ENCODE results near the gene PRTFDC1. TPM values are rescaled to one million over a fixed set of nuclear protein-coding genes. Genes with fewer than 3 reads are reported as not detected.

Gene PRTFDC1
- total and polyA plus RNA-seq, 3 experiments from 2014 or later = 1.3 to 1.6 (median 1.5) TPM

DNA sequence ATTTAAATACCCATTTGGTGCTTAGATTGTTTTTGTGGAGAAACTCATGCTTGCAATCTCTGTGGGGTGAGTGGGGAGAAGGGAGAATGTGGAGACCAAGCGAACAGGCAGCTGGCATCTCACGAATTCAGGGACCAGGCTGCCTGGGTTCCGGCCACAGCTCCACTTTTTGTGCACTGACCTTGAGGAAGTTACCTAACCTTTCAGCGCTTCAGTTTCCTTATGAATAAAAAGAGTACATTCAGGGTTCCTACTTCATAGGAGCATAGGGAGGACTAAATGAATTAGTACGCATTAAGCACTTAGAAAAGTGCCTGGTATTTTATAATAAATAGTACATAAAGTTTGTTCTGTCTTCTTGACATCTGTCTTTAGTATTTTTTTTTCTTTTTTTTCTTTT is 72.5 kb downstream of the PRTFDC1 start:
- H3K36me3 Mint-ChIP-seq = peaks cover 2 to 15% (median 3%) of the 10 kb centered on the region in 3 donors
- DNase-seq = no peak
- Histone ChIP-seq H3K4me1 (ENCODE audit: insufficient read depth, low read length) (peaks cover 43% of the 10 kb centered on the region), H3K36me3 (ENCODE audit: insufficient read depth, low read length) (no peaks in the 10 kb centered on the region), H3K4me3 (ENCODE audit: low read length) (no peak overlapping the region), H3K27me3 (ENCODE audit: insufficient read depth, low read length, poor library complexity, severe bottlenecking) (no peaks in the 10 kb centered on the region), H3K9me3 (ENCODE audit: low read length) (no peaks in the 10 kb centered on the region), H3K27ac (ENCODE audit: low read depth, low read length) (no peak overlapping the region)
- ChIA-PET CTCF (interaction anchor here (1.1 kb wide), 1 partner anchor 32 kb away, joined by 3 read pairs; no protein-coding TSS in a partner anchor), POLR2A (no interaction called here)
- no peak overlapping the region for H3K4me3 Mint-ChIP-seq
- peaks cover 2 to 6% (median 4%) of the 10 kb centered on the region in 5 donors for H3K9me3 Mint-ChIP-seq
- peak overlapping the region in 2 of 8 donors; percentile 11 to 29 for H3K27ac Mint-ChIP-seq
- peaks cover 28 to 45% (median 44%) of the 10 kb centered on the region in 3 donors for H3K4me1 Mint-ChIP-seq
- H3K27me3 Mint-ChIP-seq = no peaks in the 10 kb centered on the region

DNA sequence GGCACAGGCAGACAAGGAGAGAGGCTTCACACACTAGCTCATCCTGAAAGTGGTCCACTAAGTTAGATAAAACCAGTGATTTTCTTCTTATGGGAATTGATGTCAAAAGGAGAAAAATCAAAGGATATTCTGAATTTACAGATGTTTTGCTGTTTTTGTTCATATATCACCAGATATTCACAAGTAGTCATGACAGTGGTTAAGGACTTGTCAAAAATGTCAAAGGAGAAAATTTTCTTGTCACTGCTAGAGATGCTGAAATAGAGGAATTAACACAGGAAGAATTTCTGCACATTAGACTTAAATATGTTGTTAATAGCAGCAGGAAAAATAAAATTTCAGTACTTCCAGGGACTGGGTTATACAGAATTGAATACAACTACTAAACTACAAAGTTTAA is 78.3 kb downstream of the PRTFDC1 start:
- Mint-ChIP-seq H3K4me3 (no peak overlapping the region), H3K36me3 (peaks cover 0 to 13% (median 3%) of the 10 kb centered on the region in 3 donors), H3K27me3 (no peaks in the 10 kb centered on the region), H3K4me1 (peaks cover 17 to 26% (median 21%) of the 10 kb centered on the region in 3 donors), H3K27ac (peak overlapping the region in 3 of 8 donors; percentile 6 to 35 (median 22)), H3K9me3 (peaks cover 2 to 9% (median 6%) of the 10 kb centered on the region in 5 donors)
- H3K4me3 ChIP-seq (ENCODE audit: low read length) = no peak overlapping the region
- CTCF ChIA-PET = interaction anchor here (1.6 kb wide), 1 partner anchor 8 kb away, joined by 6 read pairs; no protein-coding TSS in a partner anchor
- POLR2A ChIA-PET = no interaction called here
- H3K4me1 ChIP-seq (ENCODE audit: insufficient read depth, low read length) = peaks cover 4% of the 10 kb centered on the region
- no peaks in the 10 kb centered on the region for H3K27me3 ChIP-seq (ENCODE audit: insufficient read depth, low read length, poor library complexity, severe bottlenecking)
- H3K36me3 ChIP-seq (ENCODE audit: insufficient read depth, low read length) = no peaks in the 10 kb centered on the region
- no peaks in the 10 kb centered on the region for H3K9me3 ChIP-seq (ENCODE audit: low read length)
- DNase-seq = no peak
- no peak overlapping the region for H3K27ac ChIP-seq (ENCODE audit: low read depth, low read length)

DNA sequence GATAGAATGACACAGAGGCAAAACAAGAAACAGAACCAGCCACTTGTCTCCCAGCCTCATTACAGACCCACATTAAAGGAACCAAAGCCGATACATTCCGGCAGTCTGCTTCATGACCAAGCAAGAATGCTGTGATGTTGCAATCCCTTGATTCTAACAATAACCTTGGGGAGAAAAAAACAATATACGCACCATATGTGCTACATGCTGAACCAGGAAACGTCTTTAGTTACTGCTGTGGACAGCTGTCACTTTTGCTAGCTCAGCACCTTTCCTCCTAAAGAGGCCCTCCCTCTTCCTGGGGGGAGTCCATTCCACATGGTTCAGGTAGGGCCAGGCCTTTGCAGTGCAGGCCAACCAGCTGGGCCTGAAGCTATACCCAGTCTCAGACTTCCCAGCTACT is 79.1 kb downstream of the PRTFDC1 start:
- Mint-ChIP-seq H3K4me1 (peaks cover 17 to 27% (median 21%) of the 10 kb centered on the region in 3 donors), H3K4me3 (no peak overlapping the region), H3K27me3 (no peaks in the 10 kb centered on the region), H3K36me3 (peaks cover 0 to 13% (median 3%) of the 10 kb centered on the region in 3 donors), H3K27ac (peak overlapping the region in 1 of 8 donors; percentile 58), H3K9me3 (peaks cover 2 to 9% (median 6%) of the 10 kb centered on the region in 5 donors)
- H3K27me3 ChIP-seq (ENCODE audit: insufficient read depth, low read length, poor library complexity, severe bottlenecking) = no peaks in the 10 kb centered on the region
- CTCF ChIA-PET = interaction anchor here (1.6 kb wide), 1 partner anchor 9 kb away, joined by 6 read pairs; no protein-coding TSS in a partner anchor
- H3K36me3 ChIP-seq (ENCODE audit: insufficient read depth, low read length) = no peaks in the 10 kb centered on the region
- no peak overlapping the region for H3K4me3 ChIP-seq (ENCODE audit: low read length)
- POLR2A ChIA-PET = no interaction called here
- H3K27ac ChIP-seq (ENCODE audit: low read depth, low read length) = no peak overlapping the region
- peaks cover 4% of the 10 kb centered on the region for H3K4me1 ChIP-seq (ENCODE audit: insufficient read depth, low read length)
- H3K9me3 ChIP-seq (ENCODE audit: low read length) = no peaks in the 10 kb centered on the region
- no peak for DNase-seq

DNA sequence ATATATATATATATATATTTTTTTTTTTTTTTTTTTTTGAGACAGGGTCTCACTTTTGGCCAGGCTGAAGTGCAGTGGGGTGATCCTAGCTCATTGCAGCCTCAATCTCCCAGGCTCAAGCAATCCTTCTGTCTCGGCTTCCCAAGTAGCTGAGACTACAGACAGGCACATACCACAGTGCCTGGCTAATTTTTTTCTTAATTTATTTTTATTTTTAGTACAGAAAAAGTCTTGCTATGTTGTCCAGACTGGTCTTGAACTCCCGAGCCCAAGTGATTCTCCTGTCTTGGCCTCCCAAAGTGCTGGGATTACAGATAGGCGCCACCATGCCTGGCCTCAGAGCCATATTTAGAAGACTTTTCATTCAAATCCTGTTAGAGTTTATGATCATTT is 79.6 kb downstream of the PRTFDC1 start:
- Histone ChIP-seq H3K9me3 (ENCODE audit: low read length) (no peaks in the 10 kb centered on the region), H3K36me3 (ENCODE audit: insufficient read depth, low read length) (no peaks in the 10 kb centered on the region), H3K27ac (ENCODE audit: low read depth, low read length) (no peak overlapping the region), H3K27me3 (ENCODE audit: insufficient read depth, low read length, poor library complexity, severe bottlenecking) (no peaks in the 10 kb centered on the region), H3K4me3 (ENCODE audit: low read length) (no peak overlapping the region), H3K4me1 (ENCODE audit: insufficient read depth, low read length) (peaks cover 4% of the 10 kb centered on the region)
- Mint-ChIP-seq H3K27ac (no peak overlapping the region), H3K27me3 (no peaks in the 10 kb centered on the region), H3K4me1 (peaks cover 17 to 27% (median 21%) of the 10 kb centered on the region in 3 donors), H3K4me3 (no peak overlapping the region), H3K9me3 (peaks cover 2 to 9% (median 6%) of the 10 kb centered on the region in 5 donors), H3K36me3 (peaks cover 0 to 13% (median 3%) of the 10 kb centered on the region in 3 donors)
- DNase-seq = no peak
- POLR2A ChIA-PET = no interaction called here
- CTCF ChIA-PET = interaction anchor here (1.6 kb wide), 1 partner anchor 9 kb away, joined by 6 read pairs; no protein-coding TSS in a partner anchor

DNA sequence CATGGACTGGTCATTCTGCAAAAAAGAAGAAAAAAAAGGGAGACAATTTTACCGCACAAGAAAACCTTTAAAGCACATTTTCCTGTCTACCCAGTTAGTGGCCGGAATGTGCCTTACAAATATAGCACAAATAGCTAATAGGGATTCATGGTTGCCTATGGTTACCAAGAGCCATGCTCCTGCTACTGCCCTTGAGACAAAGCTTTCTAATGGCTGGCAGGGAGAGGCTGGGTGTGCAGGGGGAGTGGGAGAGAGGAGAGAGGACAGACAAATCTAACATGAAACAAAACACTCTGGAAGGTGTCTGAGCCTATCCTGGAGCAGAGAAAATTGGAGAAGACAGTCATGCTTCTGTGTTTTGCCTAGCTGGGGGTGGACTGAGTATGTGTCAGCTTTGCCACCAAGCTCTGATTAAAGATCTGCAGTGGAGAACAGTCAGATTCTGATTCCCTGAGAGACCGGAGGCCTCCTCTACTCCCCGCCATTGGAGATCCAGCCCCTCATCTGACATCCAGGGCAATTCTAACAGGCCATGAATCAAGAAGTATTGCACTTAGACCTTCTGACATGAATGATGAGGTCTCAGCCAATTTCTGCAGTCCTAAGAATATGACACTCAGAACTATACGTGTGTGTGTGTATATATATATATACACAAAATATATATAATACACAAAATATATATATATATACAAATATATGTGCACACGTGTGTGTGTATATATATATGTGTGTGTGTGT is 80.2 kb downstream of the PRTFDC1 start:
- Histone ChIP-seq H3K4me1 (ENCODE audit: insufficient read depth, low read length) (peaks cover 4% of the 10 kb centered on the region), H3K27ac (ENCODE audit: low read depth, low read length) (no peak overlapping the region), H3K4me3 (ENCODE audit: low read length) (no peak overlapping the region), H3K27me3 (ENCODE audit: insufficient read depth, low read length, poor library complexity, severe bottlenecking) (no peaks in the 10 kb centered on the region), H3K36me3 (ENCODE audit: insufficient read depth, low read length) (no peaks in the 10 kb centered on the region), H3K9me3 (ENCODE audit: low read length) (no peaks in the 10 kb centered on the region)
- peak overlapping the region in 1 of 8 donors; percentile 32 for H3K27ac Mint-ChIP-seq
- POLR2A ChIA-PET = no interaction called here
- peaks cover 2 to 9% (median 6%) of the 10 kb centered on the region in 5 donors for H3K9me3 Mint-ChIP-seq
- peaks cover 0 to 13% (median 3%) of the 10 kb centered on the region in 3 donors for H3K36me3 Mint-ChIP-seq
- peaks cover 18 to 27% (median 21%) of the 10 kb centered on the region in 3 donors for H3K4me1 Mint-ChIP-seq
- H3K4me3 Mint-ChIP-seq = no peak overlapping the region
- no peak for DNase-seq
- CTCF ChIA-PET = no interaction called here
- no peaks in the 10 kb centered on the region for H3K27me3 Mint-ChIP-seq

DNA sequence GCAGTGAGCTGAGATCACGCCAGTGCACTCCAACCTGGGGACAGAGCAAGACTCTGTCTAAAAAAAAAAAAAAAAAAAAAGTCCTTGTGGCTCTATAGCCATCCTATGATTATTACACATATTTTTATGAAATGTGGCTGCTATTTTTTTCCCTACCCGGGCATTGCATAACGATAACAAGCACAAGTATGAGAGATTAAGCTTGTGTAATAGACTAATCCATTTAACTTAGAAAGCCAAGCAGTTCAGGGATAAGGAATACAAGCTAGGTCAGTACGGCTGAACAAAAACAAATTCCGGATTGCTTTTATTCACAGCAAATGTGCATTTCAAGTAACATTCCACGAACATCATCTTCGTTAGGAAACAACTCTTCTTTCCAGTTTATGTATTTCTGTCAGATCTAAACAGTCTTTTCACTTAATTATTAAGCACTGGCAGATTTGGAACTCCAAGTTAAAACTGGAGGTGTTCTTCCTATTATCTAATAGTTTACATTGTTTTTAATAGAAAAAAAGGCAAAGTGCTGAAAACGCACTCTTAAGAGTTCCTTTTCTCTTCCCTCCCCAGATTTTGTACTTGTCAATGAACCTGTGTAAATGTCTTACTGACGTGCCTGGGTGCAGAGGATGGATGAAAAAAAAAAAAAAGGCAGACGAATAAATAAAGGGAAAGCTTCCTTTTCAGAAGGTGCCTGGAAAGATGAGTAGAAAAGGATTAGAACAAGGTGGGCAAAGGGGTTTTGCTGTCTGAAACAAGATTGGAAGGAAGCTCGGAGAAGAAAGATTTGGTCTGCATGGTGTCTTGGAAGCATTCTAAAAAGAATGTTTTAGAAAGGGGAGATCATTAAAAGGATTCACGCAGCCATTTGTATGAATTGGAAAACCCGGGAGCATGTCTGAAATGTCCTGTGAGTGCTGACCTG is 81.1 kb downstream of the PRTFDC1 start:
- Histone ChIP-seq H3K4me3 (ENCODE audit: low read length) (no peak overlapping the region), H3K27ac (ENCODE audit: low read depth, low read length) (no peak overlapping the region), H3K4me1 (ENCODE audit: insufficient read depth, low read length) (peaks cover 4% of the 10 kb centered on the region), H3K9me3 (ENCODE audit: low read length) (no peaks in the 10 kb centered on the region), H3K27me3 (ENCODE audit: insufficient read depth, low read length, poor library complexity, severe bottlenecking) (no peaks in the 10 kb centered on the region), H3K36me3 (ENCODE audit: insufficient read depth, low read length) (no peaks in the 10 kb centered on the region)
- peak overlapping the region in 1 of 8 donors; percentile 11 for H3K27ac Mint-ChIP-seq
- DNase-seq = no peak
- H3K36me3 Mint-ChIP-seq = peaks cover 0 to 8% (median 3%) of the 10 kb centered on the region in 3 donors
- ChIA-PET CTCF (interaction anchor here (0.5 kb wide), 1 partner anchor 15 kb away, joined by 3 read pairs; no protein-coding TSS in a partner anchor), POLR2A (no interaction called here)
- H3K9me3 Mint-ChIP-seq = peaks cover 2 to 9% (median 6%) of the 10 kb centered on the region in 5 donors
- peaks cover 21 to 32% (median 24%) of the 10 kb centered on the region in 3 donors for H3K4me1 Mint-ChIP-seq
- no peaks in the 10 kb centered on the region for H3K27me3 Mint-ChIP-seq
- no peak overlapping the region for H3K4me3 Mint-ChIP-seq

DNA sequence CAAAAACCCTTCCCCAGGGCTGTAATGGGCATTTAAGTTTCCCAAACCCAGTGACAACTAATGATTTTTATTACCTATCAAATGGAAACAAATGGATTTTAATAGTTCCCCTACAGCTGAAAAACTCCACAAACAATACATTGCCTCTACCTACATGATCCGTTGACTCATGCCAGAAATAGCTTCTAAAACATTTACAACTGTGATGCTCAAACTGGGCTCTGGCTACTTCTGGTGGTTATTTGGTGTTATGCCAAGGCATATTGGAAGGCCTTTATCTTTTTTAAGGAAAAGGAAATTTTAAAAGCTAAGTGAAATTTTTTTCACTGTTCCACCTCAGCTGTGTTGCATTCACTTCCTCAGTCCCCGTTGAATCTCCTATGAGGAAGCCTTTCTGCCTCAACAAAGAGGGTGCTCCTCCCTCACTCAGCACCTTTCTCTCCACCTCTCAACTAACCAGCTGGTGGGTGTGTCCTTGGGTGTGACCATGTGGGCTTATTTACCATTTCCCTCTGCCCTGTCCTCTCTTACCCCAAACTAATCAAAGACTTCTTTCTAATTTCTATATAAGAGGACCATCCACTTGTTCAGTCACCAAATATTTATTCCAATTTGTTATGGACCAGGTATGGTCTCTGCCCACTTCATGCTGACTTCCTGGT is 82.9 kb downstream of the PRTFDC1 start:
- H3K4me3 Mint-ChIP-seq = no peak overlapping the region
- no peak overlapping the region for H3K27ac Mint-ChIP-seq
- no peaks in the 10 kb centered on the region for H3K27me3 Mint-ChIP-seq
- no peak for DNase-seq
- POLR2A ChIA-PET = no interaction called here
- H3K9me3 Mint-ChIP-seq = peaks cover 0 to 2% (median 0%) of the 10 kb centered on the region in 5 donors
- CTCF ChIA-PET = no interaction called here
- Histone ChIP-seq H3K4me1 (ENCODE audit: insufficient read depth, low read length) (peaks cover 13% of the 10 kb centered on the region), H3K27ac (ENCODE audit: low read depth, low read length) (no peak overlapping the region), H3K4me3 (ENCODE audit: low read length) (no peak overlapping the region), H3K36me3 (ENCODE audit: insufficient read depth, low read length) (no peaks in the 10 kb centered on the region), H3K27me3 (ENCODE audit: insufficient read depth, low read length, poor library complexity, severe bottlenecking) (no peaks in the 10 kb centered on the region), H3K9me3 (ENCODE audit: low read length) (no peaks in the 10 kb centered on the region)
- peaks cover 0 to 2% (median 0%) of the 10 kb centered on the region in 3 donors for H3K36me3 Mint-ChIP-seq
- peaks cover 27 to 37% (median 33%) of the 10 kb centered on the region in 3 donors for H3K4me1 Mint-ChIP-seq

Measured in CD8-positive, alpha-beta memory T cell (primary cell).